T-cell (primary cell): ENCODE results near the gene CAPN9. TPM values are rescaled to one million over a fixed set of nuclear protein-coding genes. Genes with fewer than 3 reads are reported as not detected.

Source experiments
- ATAC-seq, 4 experiments: fragments of 200-7000 bp in 3 of 4; fragments of 150-1000 bp in 1 of 4; cut with Tn5 transposase; replicated peaks in 1 of 4; 1 replicate in 3 of 4; 2 replicates in 1 of 4; pipeline ENCODE4 v1.10.0; 2021; ENCODE audit warnings: moderate library complexity in 3 of 4, mild to moderate bottlenecking in 2 of 4, moderate number of reproducible peaks in 1 of 4
- CTCF ChIA-PET, 2 donors: fragments of 300-600 bp; sonication (Branson Sonifier 250); formaldehyde crosslinking; loops; one replicate each; lab custom pipeline; 2022; ENCODE audit warnings: antibody characterized with exemption in 2 of 2; lab: Charles Lee
- POLR2A ChIA-PET, 2 donors: fragments of 300-600 bp; sonication (Branson Sonifier 250); formaldehyde crosslinking; loops; one replicate each; lab custom pipeline; 2022; ENCODE audit warnings: antibody characterized with exemption in 2 of 2; lab: Charles Lee
- DNase-seq, 35 experiments: peaks; one replicate each; pipeline versions ENCODE4 v3.0.0 to v3.0.0-alpha.2; 2013 to 2023
- H3K27ac ChIP-seq: one replicate; pipeline ENCODE4 v1.5.1; 2013; ENCODE audit warnings: low read length
- H3K27me3 ChIP-seq, 2 experiments: replicated peaks in 1 of 2; 1 replicate in 1 of 2; 2 replicates in 1 of 2; pipeline versions ENCODE4 v1.6.1 to v1.7.0; 2013; ENCODE audit warnings: low read length in 1 of 2, mixed read lengths in 1 of 2; ENCODE audit not compliant: control insufficient read depth in 2 of 2, insufficient read depth in 2 of 2; ENCODE audit errors: extremely low read depth in 1 of 2
- H3K36me3 ChIP-seq, 2 donors: 1 replicate in 1 of 2; 2 replicates in 1 of 2; pipeline versions ENCODE4 v1.6.1 to v1.7.0; 2013; ENCODE audit warnings: low read length in 1 of 2; ENCODE audit not compliant: control insufficient read depth in 2 of 2, insufficient read depth in 1 of 2; ENCODE audit errors: extremely low read depth in 1 of 2
- H3K4me1 ChIP-seq, 2 experiments: 1 replicate in 1 of 2; 2 replicates in 1 of 2; pipeline versions ENCODE4 v1.6.1 to v1.7.0; 2013; ENCODE audit warnings: low read length in 2 of 2, mixed read lengths in 1 of 2; ENCODE audit not compliant: insufficient read depth in 2 of 2, control insufficient read depth in 1 of 2; ENCODE audit errors: extremely low read depth in 1 of 2
- H3K4me3 ChIP-seq, 2 donors: 1 replicate in 1 of 2; 2 replicates in 1 of 2; pipeline versions ENCODE4 v1.5.1 to v1.7.0; 2013; ENCODE audit warnings: mild to moderate bottlenecking in 2 of 2, low read length in 1 of 2, moderate library complexity in 1 of 2; ENCODE audit not compliant: control insufficient read depth in 1 of 2; ENCODE audit errors: extremely low read depth in 1 of 2
- H3K9me3 ChIP-seq: 2 replicates; pipeline ENCODE4 v1.7.0; 2013
- H3K27ac Mint-ChIP-seq, 2 donors: one replicate each; pipeline ENCODE4 v1.8.0; 2020 to 2021; ENCODE audit warnings: mild to moderate bottlenecking in 2 of 2, mixed read lengths in 2 of 2
- H3K27me3 Mint-ChIP-seq, 2 donors: one replicate each; pipeline ENCODE4 v1.8.0; 2021 to 2022; ENCODE audit warnings: mixed read lengths in 2 of 2
- H3K36me3 Mint-ChIP-seq: one replicate; pipeline ENCODE4 v1.8.0; 2021; ENCODE audit warnings: mixed read lengths
- H3K4me1 Mint-ChIP-seq, 3 donors: one replicate each; pipeline ENCODE4 v1.8.0; 2020 to 2022; ENCODE audit warnings: mixed read lengths in 3 of 3, mild to moderate bottlenecking in 1 of 3
- H3K4me3 Mint-ChIP-seq, 3 donors: one replicate each; pipeline ENCODE4 v1.8.0; 2020 to 2022; ENCODE audit warnings: mild to moderate bottlenecking in 3 of 3, mixed read lengths in 3 of 3, moderate library complexity in 3 of 3
- H3K9me3 Mint-ChIP-seq, 3 donors: one replicate each; pipeline ENCODE4 v1.8.0; 2020 to 2022; ENCODE audit warnings: mixed read lengths in 3 of 3
- WGBS: methylation state at CpG from one replicate; pipeline ENCODE4 v1.1.5; 2013; ENCODE audit warnings: missing lambda C conversion rate; ENCODE audit not compliant: insufficient coverage; 5-methylcytosine and 5-hydroxymethylcytosine counted together
- total RNA-seq, 35 experiments: library from RNA in 6 of 35; stranded (reverse) in 6 of 35; fragments of 120-200 nt in 1 of 35; gene quantifications; one replicate each; pipeline versions ENCODE4 v1.2.1 to v1.2.4 and lab custom pipeline; 2013 to 2026

Gene CAPN9
- total RNA-seq, 5 donors from 2014 or later (not counting 1 experiment from before 2014, with no cell fraction given): not detected

GRCh38 chr1:230793463-230793745 lies 46.2 kb downstream of the CAPN9 start:
- Mint-ChIP-seq H3K4me3 (no peak overlapping the region), H3K36me3 (no peaks in the 10 kb centered on the region), H3K27me3 (peaks cover 2 to 17% of the 10 kb centered on the region in 2 donors), H3K27ac (no peak overlapping the region), H3K9me3 (no peaks in the 10 kb centered on the region), H3K4me1 (no peaks in the 10 kb centered on the region)
- no peaks in the 10 kb centered on the region for H3K4me1 ChIP-seq
- peaks cover 4 to 27% of the 10 kb centered on the region in 2 experiments for H3K27me3 ChIP-seq
- POLR2A ChIA-PET: no interaction called here
- H3K27ac ChIP-seq: no peak overlapping the region
- 97% methylated on average over 3 of the region's 9 CpGs for WGBS
- CTCF ChIA-PET: no interaction called here
- H3K36me3 ChIP-seq: no peaks in the 10 kb centered on the region
- DNase-seq (no peak), ATAC-seq (no peak)
- no peaks in the 10 kb centered on the region for H3K9me3 ChIP-seq
- no peak overlapping the region for H3K4me3 ChIP-seq

- H3K4me3 Mint-ChIP-seq: no peak overlapping the region
- Histone ChIP-seq H3K4me1 (no peaks in the 10 kb centered on the region), H3K4me3 (no peak overlapping the region), H3K27ac (no peak overlapping the region), H3K36me3 (no peaks in the 10 kb centered on the region), H3K27me3 (peaks cover 4 to 32% of the 10 kb centered on the region in 2 experiments), H3K9me3 (no peaks in the 10 kb centered on the region)
- peaks cover 5 to 24% of the 10 kb centered on the region in 2 donors for H3K27me3 Mint-ChIP-seq
- POLR2A ChIA-PET: no interaction called here
- ATAC-seq (no peak), DNase-seq (no peak)
- no peak overlapping the region for H3K27ac Mint-ChIP-seq
- H3K9me3 Mint-ChIP-seq: no peaks in the 10 kb centered on the region
- CTCF ChIA-PET: no interaction called here
- H3K4me1 Mint-ChIP-seq: no peaks in the 10 kb centered on the region
- whole genome bisulfite sequencing: no CpG with 5 or more reads among the region's 5 CpGs
- H3K36me3 Mint-ChIP-seq: no peaks in the 10 kb centered on the region
Measured at GRCh38 chr1:230794431-230794830, 47.2 kb downstream of the CAPN9 start.

DNA sequence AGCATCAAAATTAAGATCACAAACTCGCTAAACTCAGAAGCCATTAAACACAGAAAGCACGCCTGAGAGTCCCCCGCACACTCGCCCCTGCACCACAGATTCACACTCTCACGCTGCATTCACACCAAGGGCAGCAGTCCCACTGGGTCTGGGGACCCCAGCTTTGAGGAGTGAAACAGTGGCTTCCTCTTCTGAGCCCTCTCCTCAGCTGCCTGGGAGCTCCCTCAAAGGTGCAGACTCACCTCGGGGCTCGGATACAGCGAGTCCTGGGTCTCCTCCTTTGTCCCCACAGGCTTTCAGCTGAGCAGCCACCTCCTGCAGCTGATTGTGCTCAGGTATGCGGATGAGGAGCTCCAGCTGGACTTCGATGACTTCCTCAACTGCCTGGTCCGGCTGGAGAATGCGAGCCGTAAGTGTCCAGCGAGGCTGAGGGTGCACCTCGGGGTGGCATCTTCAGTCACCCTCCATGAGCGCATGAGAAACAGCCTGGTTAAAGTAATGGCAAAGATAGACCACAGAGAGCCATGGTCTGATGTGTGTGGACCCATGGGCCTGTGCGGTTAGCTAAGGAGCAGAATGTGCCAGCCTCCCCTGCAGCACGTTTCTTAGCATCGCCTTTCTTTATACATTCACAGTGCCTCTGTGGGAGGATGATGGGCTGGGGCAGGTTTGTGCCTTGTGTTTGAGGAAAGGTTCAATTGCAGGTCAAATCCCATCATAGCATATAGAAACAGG lies 47.9 kb downstream of the CAPN9 start:
- WGBS: 78% methylated on average over 16 of the region's 19 CpGs
- H3K4me1 ChIP-seq: no peaks in the 10 kb centered on the region
- ATAC-seq: no peak
- no peaks in the 10 kb centered on the region for H3K36me3 ChIP-seq
- no peaks in the 10 kb centered on the region for H3K9me3 Mint-ChIP-seq
- H3K4me1 Mint-ChIP-seq: no peaks in the 10 kb centered on the region
- H3K27ac Mint-ChIP-seq: no peak overlapping the region
- no peak overlapping the region for H3K4me3 ChIP-seq
- H3K27ac ChIP-seq: no peak overlapping the region
- no peak overlapping the region for H3K4me3 Mint-ChIP-seq
- peaks cover 4 to 32% of the 10 kb centered on the region in 2 experiments for H3K27me3 ChIP-seq
- ChIA-PET POLR2A (no interaction called here), CTCF (no interaction called here)
- no peaks in the 10 kb centered on the region for H3K9me3 ChIP-seq
- no peak for DNase-seq
- no peaks in the 10 kb centered on the region for H3K36me3 Mint-ChIP-seq
- H3K27me3 Mint-ChIP-seq: peaks cover 9 to 24% of the 10 kb centered on the region in 2 donors

DNA sequence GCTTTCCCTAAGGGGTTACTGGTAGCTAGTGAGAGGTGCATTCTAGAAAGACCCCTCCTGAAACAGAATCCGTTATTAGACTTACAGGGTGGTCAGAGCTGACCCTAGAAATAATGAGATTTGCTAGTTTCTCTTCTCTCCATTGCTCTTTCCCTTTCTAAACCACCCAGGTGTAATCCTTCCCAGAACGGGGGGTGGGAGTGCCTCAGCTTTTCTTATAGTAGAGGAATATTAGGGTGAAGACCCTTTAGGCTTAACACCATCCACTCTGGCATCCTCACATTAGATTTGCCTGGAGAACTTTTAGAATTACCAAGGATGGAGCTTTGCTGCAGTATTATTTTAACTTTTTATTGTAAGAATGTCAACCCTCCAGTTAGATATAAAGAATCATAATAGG lies 49.4 kb downstream of the CAPN9 start:
- H3K9me3 Mint-ChIP-seq: no peaks in the 10 kb centered on the region
- ATAC-seq: no peak

GRCh38 chr1:230797376-230797920 lies 50.3 kb downstream of the CAPN9 start:
- no peaks in the 10 kb centered on the region for H3K9me3 ChIP-seq
- WGBS: 72% methylated on average over 10 of the region's 13 CpGs
- Mint-ChIP-seq H3K9me3 (no peaks in the 10 kb centered on the region), H3K27ac (no peak overlapping the region), H3K4me3 (no peak overlapping the region), H3K4me1 (no peaks in the 10 kb centered on the region), H3K27me3 (peaks cover 19 to 24% of the 10 kb centered on the region in 2 donors), H3K36me3 (no peaks in the 10 kb centered on the region)
- ATAC-seq: no peak
- H3K4me1 ChIP-seq: no peaks in the 10 kb centered on the region
- H3K36me3 ChIP-seq: no peaks in the 10 kb centered on the region
- no peak overlapping the region for H3K27ac ChIP-seq
- ChIA-PET POLR2A (no interaction called here), CTCF (no interaction called here)
- no peak for DNase-seq
- no peak overlapping the region for H3K4me3 ChIP-seq
- H3K27me3 ChIP-seq: peaks cover 0 to 32% of the 10 kb centered on the region in 2 experiments

More for the DNA sequence above, 49.4 kb downstream of the CAPN9 start:
- WGBS: no CpG with 5 or more reads among the region's 2 CpGs
- no peaks in the 10 kb centered on the region for H3K36me3 Mint-ChIP-seq
- ChIA-PET CTCF (no interaction called here), POLR2A (no interaction called here)
- no peak for DNase-seq
- Histone ChIP-seq H3K4me3 (no peak overlapping the region), H3K36me3 (no peaks in the 10 kb centered on the region), H3K27me3 (peaks cover 0 to 32% of the 10 kb centered on the region in 2 experiments), H3K4me1 (no peaks in the 10 kb centered on the region), H3K9me3 (no peaks in the 10 kb centered on the region), H3K27ac (no peak overlapping the region)
- H3K27ac Mint-ChIP-seq: no peak overlapping the region
- no peak overlapping the region for H3K4me3 Mint-ChIP-seq
- H3K27me3 Mint-ChIP-seq: peaks cover 14 to 22% of the 10 kb centered on the region in 2 donors
- no peaks in the 10 kb centered on the region for H3K4me1 Mint-ChIP-seq

DNA sequence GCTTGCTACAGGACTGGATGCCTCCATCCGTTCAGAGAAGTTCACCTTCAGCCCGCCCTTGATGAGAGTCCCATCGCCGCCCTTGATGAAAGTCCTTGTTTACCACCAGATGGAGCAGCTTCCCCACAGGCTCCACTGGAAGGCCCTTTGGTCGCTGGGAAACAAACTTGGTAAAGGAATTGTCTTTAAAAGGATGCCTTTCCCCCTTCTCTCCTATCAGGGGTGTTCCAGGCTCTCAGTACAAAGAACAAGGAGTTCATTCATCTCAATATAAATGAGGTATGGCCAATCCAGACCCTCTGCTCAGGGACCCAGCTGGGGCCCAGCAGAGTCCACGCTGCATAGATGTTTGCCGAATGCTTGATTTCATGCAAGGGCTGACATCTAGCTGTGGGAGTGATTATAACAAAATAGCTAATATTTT lies 50.8 kb downstream of the CAPN9 start:
- Histone ChIP-seq H3K4me3 (no peak overlapping the region), H3K27me3 (peaks cover 0 to 32% of the 10 kb centered on the region in 2 experiments), H3K4me1 (no peaks in the 10 kb centered on the region), H3K36me3 (no peaks in the 10 kb centered on the region), H3K9me3 (no peaks in the 10 kb centered on the region), H3K27ac (no peak overlapping the region)
- 13% methylated on average over 2 of the region's 7 CpGs for WGBS
- no peaks in the 10 kb centered on the region for H3K9me3 Mint-ChIP-seq
- peak in 1 of 35 experiments; percentile 20 for DNase-seq
- H3K36me3 Mint-ChIP-seq: no peaks in the 10 kb centered on the region
- ATAC-seq: no peak
- ChIA-PET POLR2A (no interaction called here), CTCF (no interaction called here)
- peaks cover 19 to 24% of the 10 kb centered on the region in 2 donors for H3K27me3 Mint-ChIP-seq
- no peak overlapping the region for H3K27ac Mint-ChIP-seq
- no peak overlapping the region for H3K4me3 Mint-ChIP-seq
- no peaks in the 10 kb centered on the region for H3K4me1 Mint-ChIP-seq
